Measurements from ENCODE around the gene TAF1B.

GRCh38 chr2:9797086-9797485, 46.2 kb upstream of the TAF1B start:
- TF ChIP-seq CTCF (IDR thresholded peaks at IDR 0.05; ENCODE audit: poor library complexity) = no peak
- no peak for TF ChIP-seq EZH2phosphoT487 (IDR thresholded peaks at IDR 0.05; ENCODE audit: low read depth, severe bottlenecking, unreplicated experiment)
